EL (cell line): ENCODE measurements around the gene CASQ1.

Experiments used
- DNase-seq: peaks from one replicate; pipeline ENCODE4 v3.0.0-alpha.2; 2016

CASQ1 gene

GRCh38 chr1:160189649-160190625, at the start of gene CASQ1:
TSS of gene CASQ1 (plus strand) at chr1:160190575. CDS start at chr1:160190752, 177 bp downstream.
- DNase-seq: peak; percentile 55

- no peak for DNase-seq
Measured at GRCh38 chr1:160143695-160144094, 46.7 kb upstream of the CASQ1 start.

GRCh38 chr1:160144921-160145320, 45.5 kb upstream of the CASQ1 start:
- peak; percentile 64 for DNase-seq

- DNase-seq: no peak
Measured at GRCh38 chr1:160146107-160146506, 44.3 kb upstream of the CASQ1 start.

GRCh38 chr1:160148121-160148520, 42.3 kb upstream of the CASQ1 start:
- no peak for DNase-seq

GRCh38 chr1:160149233-160149632, 41.1 kb upstream of the CASQ1 start:
- peak; percentile 25 for DNase-seq

- DNase-seq: peak; percentile 62
Measured at GRCh38 chr1:160149716-160150115, 40.7 kb upstream of the CASQ1 start.

GRCh38 chr1:160151303-160151702, 39.1 kb upstream of the CASQ1 start, which contains the start of gene ATP1A4:
TSS of gene ATP1A4 (plus strand) at chr1:160151603. CDS start at chr1:160152041, 438 bp downstream.
- no peak for DNase-seq

- DNase-seq: no peak
Measured at GRCh38 chr1:160154790-160155189, 35.6 kb upstream of the CASQ1 start.

GRCh38 chr1:160156361-160156760, 34.0 kb upstream of the CASQ1 start:
- DNase-seq: no peak

- no peak for DNase-seq
Measured at GRCh38 chr1:160157174-160157573, 33.2 kb upstream of the CASQ1 start.

GRCh38 chr1:160158031-160158430, 32.3 kb upstream of the CASQ1 start:
- no peak for DNase-seq

GRCh38 chr1:160158534-160158933, 31.8 kb upstream of the CASQ1 start:
- no peak for DNase-seq

GRCh38 chr1:160159846-160160245, 30.5 kb upstream of the CASQ1 start:
- no peak for DNase-seq

GRCh38 chr1:160161965-160162705, 28.2 kb upstream of the CASQ1 start:
- DNase-seq: peak; percentile 38

- DNase-seq: no peak
Measured at GRCh38 chr1:160162931-160163330, 27.4 kb upstream of the CASQ1 start.

GRCh38 chr1:160163615-160164014, 26.8 kb upstream of the CASQ1 start:
- DNase-seq: no peak

GRCh38 chr1:160164121-160164520, 26.3 kb upstream of the CASQ1 start:
- no peak for DNase-seq

- DNase-seq: no peak
Measured at GRCh38 chr1:160166166-160166868, 24.1 kb upstream of the CASQ1 start.

- DNase-seq: no peak
Measured at GRCh38 chr1:160167056-160167455, 23.3 kb upstream of the CASQ1 start.

GRCh38 chr1:160167580-160167979, 22.8 kb upstream of the CASQ1 start:
- DNase-seq: no peak

- no peak for DNase-seq
Measured at GRCh38 chr1:160168016-160168415, 22.4 kb upstream of the CASQ1 start.
